Measurements from ENCODE around the gene RIN3. TPM values are rescaled to one million over a fixed set of nuclear protein-coding genes. Genes with fewer than 3 reads are reported as not detected.

Gene RIN3
- total and polyA plus RNA-seq, 4 donors = 5.0 to 15.6 (median 9.0) TPM

DNA sequence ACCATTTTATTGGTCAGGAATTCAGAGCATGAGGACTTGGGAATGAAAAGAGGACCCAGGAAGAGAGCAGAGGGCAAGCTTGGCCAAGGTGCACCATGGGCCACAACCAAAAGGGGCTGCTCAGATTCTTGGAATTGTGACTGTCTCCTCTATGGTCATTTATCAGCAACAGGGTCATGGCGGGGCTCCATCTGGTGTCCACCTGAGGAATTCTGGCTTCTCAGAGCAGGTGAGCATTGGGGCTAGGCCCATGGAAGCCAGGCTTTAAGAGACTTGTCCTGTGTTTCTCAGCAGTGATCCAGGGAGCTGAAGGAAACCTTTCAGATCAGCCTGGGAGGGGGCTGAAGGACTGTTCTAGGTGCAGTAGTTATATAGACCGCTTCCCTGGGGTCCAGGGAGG lies 2.6 kb upstream of the RIN3 start (continued):
- TF ChIP-seq, protein P1, sequence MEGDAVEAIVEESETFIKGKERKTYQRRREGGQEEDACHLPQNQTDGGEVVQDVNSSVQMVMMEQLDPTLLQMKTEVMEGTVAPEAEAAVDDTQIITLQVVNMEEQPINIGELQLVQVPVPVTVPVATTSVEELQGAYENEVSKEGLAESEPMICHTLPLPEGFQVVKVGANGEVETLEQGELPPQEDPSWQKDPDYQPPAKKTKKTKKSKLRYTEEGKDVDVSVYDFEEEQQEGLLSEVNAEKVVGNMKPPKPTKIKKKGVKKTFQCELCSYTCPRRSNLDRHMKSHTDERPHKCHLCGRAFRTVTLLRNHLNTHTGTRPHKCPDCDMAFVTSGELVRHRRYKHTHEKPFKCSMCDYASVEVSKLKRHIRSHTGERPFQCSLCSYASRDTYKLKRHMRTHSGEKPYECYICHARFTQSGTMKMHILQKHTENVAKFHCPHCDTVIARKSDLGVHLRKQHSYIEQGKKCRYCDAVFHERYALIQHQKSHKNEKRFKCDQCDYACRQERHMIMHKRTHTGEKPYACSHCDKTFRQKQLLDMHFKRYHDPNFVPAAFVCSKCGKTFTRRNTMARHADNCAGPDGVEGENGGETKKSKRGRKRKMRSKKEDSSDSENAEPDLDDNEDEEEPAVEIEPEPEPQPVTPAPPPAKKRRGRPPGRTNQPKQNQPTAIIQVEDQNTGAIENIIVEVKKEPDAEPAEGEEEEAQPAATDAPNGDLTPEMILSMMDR (IDR thresholded peaks at IDR 0.05; ENCODE audit: low read depth, low read length, missing input control) = peak; percentile 34

DNA sequence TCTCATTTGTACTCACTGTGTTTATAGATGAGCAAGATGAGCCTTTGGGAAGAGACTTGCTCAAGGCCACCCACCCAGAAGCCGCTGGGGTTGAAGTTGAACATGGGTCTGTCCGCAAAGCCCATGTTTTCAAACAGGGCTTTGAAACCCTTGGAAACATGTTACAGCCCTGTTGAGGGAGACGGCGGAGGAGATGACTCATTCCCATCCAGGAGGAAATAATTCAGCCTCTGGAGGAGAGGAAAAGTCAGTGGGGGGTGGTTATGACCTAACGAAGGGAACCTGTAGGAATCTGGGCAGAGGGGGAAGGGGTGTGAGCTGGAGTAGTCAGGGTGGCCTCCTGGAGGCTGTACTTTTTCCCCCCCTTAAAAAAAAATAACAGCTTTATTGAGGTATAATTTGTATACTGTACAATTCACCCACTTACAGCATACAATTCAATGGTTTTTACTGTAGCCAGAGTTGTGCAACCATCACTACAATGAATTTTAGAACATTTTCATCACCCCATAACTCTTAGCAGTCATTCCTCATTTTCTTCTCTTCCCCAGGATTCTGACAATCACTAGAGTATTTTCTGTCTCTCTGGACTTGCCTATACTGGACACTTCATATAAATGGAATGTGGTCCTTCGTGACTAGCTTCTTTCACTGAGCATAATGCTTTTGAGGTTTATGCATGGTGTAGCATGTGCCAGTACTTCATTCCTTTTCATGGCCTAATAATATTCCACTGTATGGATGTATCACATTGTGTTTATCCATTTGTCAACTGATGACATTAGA lies 1.9 kb upstream of the RIN3 start:
- no peak overlapping the region for H3K4me3 ChIP-seq (ENCODE audit: low read depth in 1 of 3, low read length in 3 of 3)
- TF ChIP-seq HNF4G (IDR thresholded peaks at IDR 0.05) (no peak), JUND (IDR thresholded peaks at IDR 0.05) (peak; percentile 11 to 57)
- TF ChIP-seq, protein P1 (IDR thresholded peaks at IDR 0.05; ENCODE audit: low read depth, low read length, missing input control) = no peak
- WGBS = 79% methylated on average over 6 of the region's 6 CpGs
- no peak overlapping the region for H3K9ac ChIP-seq (ENCODE audit: low read depth in 1 of 2, low read length in 2 of 2)
- no peaks in the 10 kb centered on the region for H3K27me3 ChIP-seq (ENCODE audit: control insufficient read depth in 4 of 4, insufficient read depth in 4 of 4, low read length in 3 of 4)
- no peak for DNase-seq (ENCODE audit: low spot score)
- H3K27ac ChIP-seq (ENCODE audit: low read depth in 1 of 2, low read length in 2 of 2) = no peak overlapping the region
- H3K9me3 ChIP-seq (ENCODE audit: control insufficient read depth in 4 of 4, low read length in 3 of 4) = no peaks in the 10 kb centered on the region
- H3K4me1 ChIP-seq (ENCODE audit: control insufficient read depth in 4 of 4, insufficient read depth in 4 of 4, low read length in 3 of 4) = peaks cover 0 to 31% (median 15%) of the 10 kb centered on the region in 4 donors
- H3K36me3 ChIP-seq (ENCODE audit: control insufficient read depth in 4 of 4, insufficient read depth in 3 of 4, low read depth in 1 of 4, low read length in 3 of 4) = no peaks in the 10 kb centered on the region

DNA sequence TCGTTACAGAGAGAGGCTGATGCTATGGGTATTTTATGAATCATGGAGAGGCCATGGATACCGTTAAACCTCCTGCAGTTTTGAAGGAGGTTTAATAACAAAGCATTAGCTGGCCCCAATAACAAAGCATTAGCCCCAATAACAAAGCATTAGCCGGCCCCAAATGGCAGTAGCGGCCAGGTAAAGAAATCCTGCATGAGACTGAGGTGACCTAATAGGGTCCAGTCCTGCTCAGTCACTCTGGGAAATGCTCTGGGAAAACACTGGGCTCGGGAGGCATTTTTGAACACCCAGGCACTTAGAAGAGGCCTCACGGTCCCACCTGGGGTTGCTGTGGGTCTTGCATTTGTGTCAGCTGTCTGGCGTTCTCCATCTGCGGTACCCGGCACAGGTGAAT lies 776 bp upstream of the RIN3 start:
- Histone ChIP-seq H3K27ac (ENCODE audit: low read depth in 1 of 2, low read length in 2 of 2) (peak overlapping the region in 1 of 2 donors; percentile 97), H3K27me3 (ENCODE audit: control insufficient read depth in 4 of 4, insufficient read depth in 4 of 4, low read length in 3 of 4) (no peaks in the 10 kb centered on the region), H3K9me3 (ENCODE audit: control insufficient read depth in 4 of 4, low read length in 3 of 4) (no peaks in the 10 kb centered on the region), H3K4me3 (ENCODE audit: low read depth in 1 of 3, low read length in 3 of 3) (peak overlapping the region in 2 of 3 donors; percentile 86 to 92), H3K4me1 (ENCODE audit: control insufficient read depth in 4 of 4, insufficient read depth in 4 of 4, low read length in 3 of 4) (peaks cover 0 to 33% (median 17%) of the 10 kb centered on the region in 4 donors), H3K36me3 (ENCODE audit: control insufficient read depth in 4 of 4, insufficient read depth in 3 of 4, low read depth in 1 of 4, low read length in 3 of 4) (no peaks in the 10 kb centered on the region), H3K9ac (ENCODE audit: low read depth in 1 of 2, low read length in 2 of 2) (no peak overlapping the region)
- no peak for DNase-seq (ENCODE audit: low spot score)
- 86% methylated on average over 9 of the region's 9 CpGs for WGBS
- TF ChIP-seq HNF4G (IDR thresholded peaks at IDR 0.05) (no peak), NR2F2 (IDR thresholded peaks at IDR 0.05) (no peak), FOXA1 (IDR thresholded peaks at IDR 0.05) (no peak), TAF1 (conservative IDR thresholded peaks at IDR 0.05) (no peak)
- TF ChIP-seq, protein P2, sequence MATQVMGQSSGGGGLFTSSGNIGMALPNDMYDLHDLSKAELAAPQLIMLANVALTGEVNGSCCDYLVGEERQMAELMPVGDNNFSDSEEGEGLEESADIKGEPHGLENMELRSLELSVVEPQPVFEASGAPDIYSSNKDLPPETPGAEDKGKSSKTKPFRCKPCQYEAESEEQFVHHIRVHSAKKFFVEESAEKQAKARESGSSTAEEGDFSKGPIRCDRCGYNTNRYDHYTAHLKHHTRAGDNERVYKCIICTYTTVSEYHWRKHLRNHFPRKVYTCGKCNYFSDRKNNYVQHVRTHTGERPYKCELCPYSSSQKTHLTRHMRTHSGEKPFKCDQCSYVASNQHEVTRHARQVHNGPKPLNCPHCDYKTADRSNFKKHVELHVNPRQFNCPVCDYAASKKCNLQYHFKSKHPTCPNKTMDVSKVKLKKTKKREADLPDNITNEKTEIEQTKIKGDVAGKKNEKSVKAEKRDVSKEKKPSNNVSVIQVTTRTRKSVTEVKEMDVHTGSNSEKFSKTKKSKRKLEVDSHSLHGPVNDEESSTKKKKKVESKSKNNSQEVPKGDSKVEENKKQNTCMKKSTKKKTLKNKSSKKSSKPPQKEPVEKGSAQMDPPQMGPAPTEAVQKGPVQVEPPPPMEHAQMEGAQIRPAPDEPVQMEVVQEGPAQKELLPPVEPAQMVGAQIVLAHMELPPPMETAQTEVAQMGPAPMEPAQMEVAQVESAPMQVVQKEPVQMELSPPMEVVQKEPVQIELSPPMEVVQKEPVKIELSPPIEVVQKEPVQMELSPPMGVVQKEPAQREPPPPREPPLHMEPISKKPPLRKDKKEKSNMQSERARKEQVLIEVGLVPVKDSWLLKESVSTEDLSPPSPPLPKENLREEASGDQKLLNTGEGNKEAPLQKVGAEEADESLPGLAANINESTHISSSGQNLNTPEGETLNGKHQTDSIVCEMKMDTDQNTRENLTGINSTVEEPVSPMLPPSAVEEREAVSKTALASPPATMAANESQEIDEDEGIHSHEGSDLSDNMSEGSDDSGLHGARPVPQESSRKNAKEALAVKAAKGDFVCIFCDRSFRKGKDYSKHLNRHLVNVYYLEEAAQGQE (IDR thresholded peaks at IDR 0.05) = no peak

Measured in liver (tissue), 9 donors.